NT2/D1 (cell line): ENCODE results near the gene RASGRF2.

Experiments used
- SUZ12 ChIP-seq: IDR thresholded peaks from 2 replicates; pipeline ENCODE4 v1.6.1; 2011; ENCODE audit not compliant: insufficient read length, insufficient read depth; ENCODE audit errors: extremely low read depth
- YY1 ChIP-seq: IDR thresholded peaks from 2 replicates; pipeline ENCODE4 v1.6.1; 2011; ENCODE audit not compliant: insufficient read length, insufficient read depth

GRCh38 chr5:81005708-81006107, 45.5 kb downstream of the RASGRF2 start:
- TF ChIP-seq YY1 (no peak), SUZ12 (no peak)
